Mesenchymal stem cell (in vitro differentiated cells and primary cell): Measurements from ENCODE around the gene STAMBP.
"Not testable (repeated sequence)": the region's sequence is repeated elsewhere in the genome, so short reads cannot be mapped to it uniquely, and the experiment has no call there.

Experiments
- DNase-seq: peaks from one replicate; pipeline ENCODE4 v3.0.0-alpha.2; 2013
- H2AFZ ChIP-seq: one replicate; pipeline ENCODE4 v1.6.1; 2013; ENCODE audit warnings: low read depth, mild to moderate bottlenecking, control low read depth, inconsistent platforms, low read length, moderate library complexity
- H2AK5ac ChIP-seq: 2 replicates; pipeline ENCODE4 v1.6.1; 2013; ENCODE audit warnings: low read length, moderate library complexity, mild to moderate bottlenecking, inconsistent platforms; ENCODE audit not compliant: severe bottlenecking
- H2BK120ac ChIP-seq: one replicate; pipeline ENCODE4 v1.6.1; 2013; ENCODE audit warnings: low read depth, mild to moderate bottlenecking, inconsistent platforms, low read length, moderate library complexity
- H2BK12ac ChIP-seq, 2 experiments: one replicate each; pipeline ENCODE4 v1.6.1; 2013; ENCODE audit warnings: inconsistent platforms in 2 of 2, low read length in 2 of 2, mild to moderate bottlenecking in 2 of 2, moderate library complexity in 2 of 2, control low read depth in 1 of 2
- H2BK15ac ChIP-seq: one replicate; pipeline ENCODE4 v1.6.1; 2013; ENCODE audit warnings: mild to moderate bottlenecking, low read depth, inconsistent platforms; ENCODE audit not compliant: poor library complexity, severe bottlenecking
- H2BK5ac ChIP-seq: 2 replicates; pipeline ENCODE4 v1.6.1; 2013; ENCODE audit warnings: low read depth, mild to moderate bottlenecking, low read length, control low read depth, inconsistent platforms; ENCODE audit not compliant: poor library complexity, severe bottlenecking
- H3K14ac ChIP-seq, 2 experiments: one replicate each; pipeline ENCODE4 v1.6.1; 2013; ENCODE audit warnings: inconsistent platforms in 2 of 2, low read length in 2 of 2, control low read depth in 1 of 2, mild to moderate bottlenecking in 1 of 2, moderate library complexity in 1 of 2
- H3K18ac ChIP-seq, 2 experiments: one replicate each; pipeline ENCODE4 v1.6.1; 2013; ENCODE audit warnings: inconsistent platforms in 2 of 2, low read length in 2 of 2, control low read depth in 1 of 2, low read depth in 1 of 2, mild to moderate bottlenecking in 1 of 2
- H3K23ac ChIP-seq, 2 experiments: one replicate each; pipeline ENCODE4 v1.6.1; 2013; ENCODE audit warnings: inconsistent platforms in 2 of 2, low read length in 2 of 2, mild to moderate bottlenecking in 2 of 2, moderate library complexity in 2 of 2, control low read depth in 1 of 2
- H3K27ac ChIP-seq: 2 replicates; pipeline ENCODE4 v1.5.1; 2013; ENCODE audit warnings: mild to moderate bottlenecking, moderate library complexity, low read length, control low read depth, inconsistent platforms; ENCODE audit not compliant: poor library complexity, severe bottlenecking
- H3K27me3 ChIP-seq, 2 experiments: 2 replicates each; pipeline versions ENCODE4 v1.6.1 to v1.7.0; 2013; ENCODE audit warnings: low read length in 2 of 2, mild to moderate bottlenecking in 2 of 2, moderate library complexity in 2 of 2, control low read depth in 1 of 2, inconsistent platforms in 1 of 2; ENCODE audit not compliant: control insufficient read depth in 1 of 2, insufficient read depth in 1 of 2
- H3K36me3 ChIP-seq, 2 experiments: 2 replicates each; pipeline versions ENCODE4 v1.6.1 to v1.7.0; 2013; ENCODE audit warnings: low read length in 2 of 2, control low read depth in 1 of 2, inconsistent platforms in 1 of 2, low read depth in 1 of 2, mild to moderate bottlenecking in 1 of 2; ENCODE audit not compliant: insufficient read depth in 2 of 2, control insufficient read depth in 1 of 2
- H3K4ac ChIP-seq, 2 experiments: one replicate each; pipeline ENCODE4 v1.6.1; 2013; ENCODE audit warnings: inconsistent platforms in 2 of 2, low read length in 2 of 2, mild to moderate bottlenecking in 2 of 2, moderate library complexity in 2 of 2, control low read depth in 1 of 2, low read depth in 1 of 2
- H3K4me1 ChIP-seq: 2 replicates; pipeline ENCODE4 v1.6.1; 2013; ENCODE audit warnings: low read depth, low read length, control low read depth; ENCODE audit not compliant: control insufficient read depth, insufficient read depth
- H3K4me2 ChIP-seq: 2 replicates; pipeline ENCODE4 v1.6.1; 2013; ENCODE audit warnings: low read length, mild to moderate bottlenecking, inconsistent platforms; ENCODE audit not compliant: poor library complexity, severe bottlenecking
- H3K4me3 ChIP-seq, 2 experiments: 2 replicates each; pipeline versions ENCODE4 v1.5.1 to v1.7.0; 2013; ENCODE audit warnings: low read length in 2 of 2, mild to moderate bottlenecking in 2 of 2, control low read depth in 1 of 2, low read depth in 1 of 2; ENCODE audit not compliant: insufficient read depth in 1 of 2
- H3K79me1 ChIP-seq: replicated peaks from 2 replicates; pipeline ENCODE4 v1.6.1; 2013; ENCODE audit warnings: mild to moderate bottlenecking, control low read depth, low read length, inconsistent platforms; ENCODE audit not compliant: poor library complexity, severe bottlenecking
- H3K9ac ChIP-seq: 2 replicates; pipeline ENCODE4 v1.7.0; 2013; ENCODE audit warnings: mild to moderate bottlenecking, low read length, moderate library complexity
- H3K9me3 ChIP-seq: 2 replicates; pipeline ENCODE4 v1.7.0; 2013; ENCODE audit warnings: mild to moderate bottlenecking, low read length; ENCODE audit not compliant: control insufficient read depth
- H4K8ac ChIP-seq: one replicate; pipeline ENCODE4 v1.6.1; 2013; ENCODE audit warnings: inconsistent platforms, mild to moderate bottlenecking, low read length, moderate library complexity
- H4K91ac ChIP-seq: one replicate; pipeline ENCODE4 v1.6.1; 2013; ENCODE audit warnings: mild to moderate bottlenecking, low read length, inconsistent platforms
- WGBS: methylation state at CpG from one replicate; pipeline ENCODE4 v1.1.7; 2013; ENCODE audit warnings: mixed read lengths; 5-methylcytosine and 5-hydroxymethylcytosine counted together

The STAMBP gene

DNA sequence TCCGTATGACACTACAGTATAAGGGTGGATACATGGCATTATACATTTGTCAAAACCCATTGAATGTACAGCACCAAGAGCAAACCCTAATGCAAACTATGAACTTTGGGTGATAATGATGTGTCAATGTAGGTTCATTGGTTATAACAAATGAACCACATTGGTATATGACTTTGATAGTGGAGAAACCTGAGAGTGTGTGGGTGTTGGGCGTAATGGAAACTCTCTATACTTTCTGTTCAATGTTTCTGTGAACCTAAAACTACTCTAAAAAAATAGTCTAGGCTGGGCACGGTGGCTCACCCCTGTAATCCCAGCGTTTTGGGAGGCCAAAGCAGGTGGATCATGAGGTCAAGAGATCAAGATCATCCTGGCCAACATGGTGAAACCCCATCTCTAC, 57.6 kb downstream of the STAMBP start:
- H2BK5ac ChIP-seq = no peak overlapping the region
- no peaks in the 10 kb centered on the region for H3K79me1 ChIP-seq
- no peak overlapping the region for H3K27ac ChIP-seq
- no peak overlapping the region for H3K9ac ChIP-seq
- H3K18ac ChIP-seq = no peak overlapping the region
- no peak for DNase-seq
- no peak overlapping the region for H4K8ac ChIP-seq
- WGBS = 91% methylated on average over 3 of the region's 4 CpGs
- H2BK120ac ChIP-seq = no peak overlapping the region
- H3K4me2 ChIP-seq = no peak overlapping the region
- H3K4ac ChIP-seq = no peak overlapping the region
- peaks cover 0 to 76% of the 10 kb centered on the region in 2 experiments for H3K27me3 ChIP-seq
- no peak overlapping the region for H3K4me3 ChIP-seq
- no peak overlapping the region for H2AK5ac ChIP-seq
- H4K91ac ChIP-seq = no peak overlapping the region
- no peak overlapping the region for H2AFZ ChIP-seq
- no peaks in the 10 kb centered on the region for H3K9me3 ChIP-seq
- no peak overlapping the region for H2BK12ac ChIP-seq
- no peak overlapping the region for H3K14ac ChIP-seq
- H3K23ac ChIP-seq = no peak overlapping the region
- peaks cover 11% of the 10 kb centered on the region for H3K4me1 ChIP-seq
- no peak overlapping the region for H2BK15ac ChIP-seq
- no peaks in the 10 kb centered on the region for H3K36me3 ChIP-seq

DNA sequence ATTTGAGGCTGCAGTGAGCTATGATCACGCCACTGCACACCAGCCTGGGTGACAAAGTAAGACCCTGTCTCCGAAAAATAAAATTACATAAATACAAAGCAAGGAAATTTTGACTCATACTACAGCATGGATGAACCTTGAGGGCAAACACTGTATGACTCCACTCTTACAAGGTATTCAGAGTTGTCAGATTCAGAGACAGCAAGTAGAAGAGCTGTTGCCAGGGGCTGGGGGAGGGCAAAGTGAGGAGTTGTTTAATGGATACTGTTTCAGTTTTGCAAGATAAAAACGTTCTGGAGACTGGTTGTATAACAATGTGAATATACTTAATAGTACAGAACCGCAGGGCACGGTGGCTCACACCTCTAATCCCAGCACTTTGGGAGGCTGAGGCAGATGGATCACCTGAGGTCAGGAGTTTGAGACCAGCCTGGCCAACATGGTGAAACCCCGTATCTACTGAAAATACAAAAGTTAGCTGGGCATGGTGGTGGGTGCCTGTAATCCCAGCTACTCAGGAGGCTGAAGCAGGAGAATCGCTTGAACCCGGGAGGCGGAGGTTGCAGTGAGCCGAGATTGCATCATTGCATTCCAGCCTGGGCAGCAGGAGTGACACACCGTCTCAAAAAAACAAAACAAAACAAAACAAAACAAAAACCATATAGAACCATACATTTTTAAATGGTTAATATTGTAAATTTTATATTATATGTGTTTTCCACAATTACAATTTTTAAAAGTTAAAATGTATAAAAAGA, 59.0 kb downstream of the STAMBP start:
- H3K4me3 ChIP-seq, H3K36me3 ChIP-seq, H4K8ac ChIP-seq, H3K9me3 ChIP-seq, H3K79me1 ChIP-seq, H2BK5ac ChIP-seq, H3K14ac ChIP-seq, DNase-seq, H3K4me2 ChIP-seq, H3K18ac ChIP-seq, H2AFZ ChIP-seq, H2AK5ac ChIP-seq, H2BK12ac ChIP-seq, H3K9ac ChIP-seq, H2BK120ac ChIP-seq, H3K27ac ChIP-seq, H3K4ac ChIP-seq, H3K23ac ChIP-seq, H2BK15ac ChIP-seq, H4K91ac ChIP-seq: not testable (repeated sequence)
- 80% methylated on average over 10 of the region's 11 CpGs for WGBS
- Histone ChIP-seq H3K27me3 (peaks cover 0 to 80% of the 10 kb centered on the region in 2 experiments), H3K4me1 (peaks cover 16% of the 10 kb centered on the region)

DNA sequence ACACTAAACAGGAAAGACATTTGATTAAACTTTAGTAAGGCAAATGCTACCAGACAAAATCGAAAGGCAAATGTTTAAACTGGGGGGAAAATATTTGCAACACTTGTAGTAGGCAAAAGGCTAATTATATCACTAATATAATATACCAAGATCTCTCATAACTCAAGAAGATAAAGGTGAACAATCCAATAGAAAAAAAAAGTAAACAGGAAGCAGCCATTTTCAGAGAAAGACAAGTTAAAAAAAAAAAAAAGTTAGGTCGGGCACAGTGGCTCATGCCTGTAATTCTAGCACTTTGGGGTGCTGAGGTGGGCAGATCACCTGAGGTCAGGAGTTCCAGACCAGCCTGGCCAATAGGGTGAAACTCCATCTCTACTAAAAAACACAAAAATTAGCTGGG, 59.6 kb downstream of the STAMBP start:
- Histone ChIP-seq H3K4ac (no peak overlapping the region), H3K4me3 (no peak overlapping the region)

DNA sequence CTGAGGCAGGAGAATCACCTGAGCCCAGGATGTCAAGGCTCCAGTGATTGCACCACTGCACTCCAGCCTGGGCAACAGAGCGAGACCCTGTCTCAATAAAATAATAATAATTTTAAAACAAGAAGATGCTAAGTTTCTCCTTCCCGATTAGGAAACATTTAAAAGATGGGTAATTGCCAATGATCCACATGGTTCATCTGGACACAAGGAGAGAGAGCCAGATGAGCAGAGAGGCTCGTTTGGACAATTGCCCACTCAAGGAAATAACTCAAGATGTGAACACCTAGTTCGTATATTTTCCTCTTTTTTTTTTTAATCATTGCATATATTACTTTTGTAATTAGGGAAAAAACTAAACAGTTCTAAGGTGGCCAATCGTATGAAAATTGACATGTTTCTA, 60.4 kb downstream of the STAMBP start:
- Histone ChIP-seq H3K4me2 (no peak overlapping the region), H4K8ac (no peak overlapping the region), H3K4me3 (no peak overlapping the region), H3K36me3 (no peaks in the 10 kb centered on the region), H4K91ac (no peak overlapping the region), H2BK15ac (no peak overlapping the region), H2AK5ac (no peak overlapping the region), H3K4ac (no peak overlapping the region), H2BK12ac (no peak overlapping the region), H2BK120ac (no peak overlapping the region), H3K14ac (no peak overlapping the region), H3K9ac (no peak overlapping the region), H2BK5ac (no peak overlapping the region), H3K9me3 (no peaks in the 10 kb centered on the region), H3K27ac (no peak overlapping the region), H3K18ac (no peak overlapping the region), H3K27me3 (peaks cover 0 to 87% of the 10 kb centered on the region in 2 experiments), H2AFZ (no peak overlapping the region), H3K79me1 (peaks cover 10% of the 10 kb centered on the region), H3K4me1 (peaks cover 26% of the 10 kb centered on the region), H3K23ac (no peak overlapping the region)
- no peak for DNase-seq
- WGBS = 90% methylated on average over 1 of the region's 5 CpGs

More for the DNA sequence above, 59.6 kb downstream of the STAMBP start:
- Histone ChIP-seq H2AK5ac (no peak overlapping the region), H3K23ac (no peak overlapping the region), H2BK15ac (no peak overlapping the region), H2BK5ac (no peak overlapping the region), H3K9me3 (no peaks in the 10 kb centered on the region), H4K91ac (no peak overlapping the region), H4K8ac (no peak overlapping the region), H3K27ac (no peak overlapping the region), H3K14ac (no peak overlapping the region), H3K18ac (no peak overlapping the region), H2AFZ (no peak overlapping the region), H3K9ac (no peak overlapping the region), H2BK12ac (no peak overlapping the region), H3K4me1 (peaks cover 21% of the 10 kb centered on the region), H3K4me2 (no peak overlapping the region), H3K27me3 (peaks cover 0 to 82% of the 10 kb centered on the region in 2 experiments), H3K36me3 (no peaks in the 10 kb centered on the region), H3K79me1 (peaks cover 3% of the 10 kb centered on the region), H2BK120ac (no peak overlapping the region)
- WGBS = 100% methylated on average over 1 of the region's 2 CpGs
- no peak for DNase-seq
